GM19438 (cell line): Measurements from ENCODE around the gene PLCXD1.
"Not testable (repeated sequence)": the region's sequence is repeated elsewhere in the genome, so short reads cannot be mapped to it uniquely, and the experiment has no call there.

Experiments
- ATAC-seq: cut with Tn5 transposase; IDR thresholded peaks from one replicate; pipeline ENCODE4 v1.9.1; 2021; ENCODE audit warnings: low read depth; ENCODE audit not compliant: unreplicated experiment

The PLCXD1 gene

DNA sequence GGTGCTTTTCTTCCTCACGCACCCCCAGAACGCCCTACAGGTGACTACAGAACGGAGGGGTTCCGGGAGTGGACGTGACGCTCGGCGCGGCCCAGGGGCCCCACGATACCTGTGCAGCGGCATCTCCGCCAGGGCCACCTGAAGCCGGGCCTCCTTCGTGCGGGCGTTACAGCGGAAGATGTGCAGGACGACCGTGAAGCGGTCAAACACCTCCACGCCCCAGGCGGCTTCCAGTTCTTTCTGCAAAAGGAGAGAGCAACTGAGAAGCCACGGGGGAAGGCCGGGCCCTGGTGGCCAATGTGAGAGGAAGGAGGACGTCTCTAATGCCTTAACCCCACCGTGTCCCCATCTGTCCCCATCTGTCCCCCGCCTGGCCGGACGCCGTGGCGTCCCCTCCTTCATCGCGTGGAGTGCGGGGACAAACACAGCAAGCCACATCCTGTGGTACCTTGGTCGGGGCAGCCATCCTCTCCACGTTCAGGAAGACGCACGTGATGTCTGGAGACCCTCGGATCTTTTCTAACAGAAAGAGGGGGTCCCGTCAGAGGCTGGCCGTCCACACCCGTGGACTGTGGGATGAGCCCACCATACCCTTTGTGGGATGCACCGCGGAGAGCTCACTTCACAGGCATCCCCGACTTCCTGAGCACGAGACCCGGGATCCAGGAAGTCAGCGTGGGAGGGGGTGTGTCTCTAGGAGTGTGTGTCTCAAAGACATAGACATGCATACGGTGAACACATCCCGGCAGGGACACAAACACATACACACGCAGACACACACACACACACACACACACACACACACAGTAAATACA is 33.8 kb downstream of the PLCXD1 start:
- ATAC-seq, result no peak

GRCh38 chrX:316351-317325 is 35.5 kb downstream of the PLCXD1 start:
- no peak for ATAC-seq

DNA sequence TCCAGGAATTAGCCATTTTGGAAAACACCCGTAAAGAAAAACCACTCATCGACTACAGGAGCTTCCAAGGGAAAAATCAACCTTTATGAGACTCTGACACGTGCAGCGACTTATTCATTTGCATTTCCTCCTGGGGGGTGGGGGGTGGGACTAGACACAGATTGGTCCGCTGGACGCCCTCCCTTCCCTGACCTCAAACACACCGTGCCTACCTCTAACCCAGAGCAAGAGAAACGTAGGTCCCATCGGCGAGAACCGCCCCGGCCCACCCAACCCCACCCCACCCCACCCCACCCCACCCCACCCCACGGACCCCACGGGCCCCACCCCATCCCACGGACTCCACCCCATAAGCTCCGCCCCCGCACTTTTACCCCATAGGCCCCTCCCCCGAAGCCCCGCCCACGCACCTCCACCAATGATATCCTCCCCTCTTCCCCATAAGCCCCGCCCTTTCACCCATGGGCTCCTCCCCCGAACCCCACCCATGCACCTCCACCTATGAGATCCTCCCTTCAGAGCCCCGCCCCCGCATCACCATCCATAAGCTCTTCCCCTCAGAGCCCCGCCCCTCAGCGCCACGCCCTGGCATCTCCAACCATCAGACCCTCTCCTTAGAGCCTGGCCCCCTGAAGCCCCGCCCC is 36.4 kb downstream of the PLCXD1 start:
- no peak for ATAC-seq

DNA sequence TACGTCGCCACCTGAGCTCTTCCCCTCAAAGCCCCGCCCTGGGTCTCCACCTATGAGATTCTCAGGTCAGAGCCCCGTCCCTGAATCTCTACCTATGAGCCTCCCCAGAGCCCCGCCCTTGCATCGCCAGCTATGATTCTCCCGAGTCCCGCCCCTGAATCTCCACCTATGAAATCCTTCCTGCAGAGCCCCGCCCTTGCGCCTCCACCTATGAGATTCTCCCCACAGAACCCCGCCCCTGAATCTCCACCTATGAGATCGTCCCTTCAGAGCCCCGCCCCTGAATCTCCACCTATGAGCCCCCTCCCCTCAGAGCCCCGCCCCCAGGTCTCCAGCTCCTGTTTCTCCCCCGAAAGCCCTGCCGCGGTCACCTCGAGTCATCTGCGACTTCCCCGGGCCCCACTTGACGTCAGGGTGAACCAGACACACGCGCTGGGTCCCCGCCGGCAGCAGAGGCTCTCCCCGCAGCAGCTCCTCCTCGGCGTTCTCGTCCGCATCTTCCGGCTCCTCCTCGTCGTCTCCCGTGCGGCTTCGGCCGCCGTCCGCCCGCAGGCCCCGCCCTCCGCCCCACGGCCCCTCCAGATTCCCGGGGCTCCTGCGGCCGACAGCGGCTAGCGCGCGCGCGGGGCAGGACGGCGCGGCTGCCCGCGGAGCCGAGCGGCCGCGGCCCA is 37.0 kb downstream of the PLCXD1 start:
- peak; percentile 59 for ATAC-seq

- ATAC-seq, result peak; percentile 76
Measured at GRCh38 chrX:318739-319578, 37.8 kb downstream of the PLCXD1 start, which contains the start of gene GTPBP6. TSS of gene GTPBP6 (minus strand) at chrX:318796. CDS start at chrX:318787, 9 bp downstream.

- no peak for ATAC-seq
Measured at GRCh38 chrX:319579-320125, 38.5 kb downstream of the PLCXD1 start.

DNA sequence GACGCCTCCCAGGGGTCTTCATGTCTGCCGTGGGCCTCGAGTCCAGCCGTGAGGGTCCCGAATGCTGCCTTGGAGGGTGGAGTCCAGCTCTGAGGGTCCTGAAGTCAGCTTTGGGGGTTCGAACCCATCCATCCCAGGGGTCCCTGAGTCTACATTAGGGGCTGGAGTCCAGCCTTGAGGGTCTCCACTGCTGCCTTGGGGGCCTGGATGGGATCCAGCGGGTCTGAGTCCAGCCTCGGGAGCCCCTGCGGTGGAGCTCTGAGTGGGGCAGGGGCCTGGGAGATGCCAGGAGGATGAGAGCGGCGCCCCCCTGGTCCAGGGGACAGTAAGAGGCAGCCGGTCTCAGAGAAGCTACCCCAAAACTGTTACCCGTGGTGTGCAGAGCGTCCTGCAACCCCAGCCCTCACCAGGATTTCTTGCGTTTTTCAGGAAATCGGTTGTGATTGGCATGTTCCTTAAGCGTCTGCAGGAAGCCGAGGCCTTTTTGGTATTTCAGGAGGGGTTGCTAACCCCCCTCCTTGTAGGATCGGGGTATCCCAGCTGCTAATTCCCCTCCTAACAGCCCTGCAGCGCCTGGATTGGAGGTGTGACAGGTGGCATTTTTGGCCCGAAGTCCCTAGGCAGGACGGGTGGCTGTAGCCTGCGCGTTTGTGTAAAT is 39.1 kb downstream of the PLCXD1 start:
- ATAC-seq, result no peak

DNA sequence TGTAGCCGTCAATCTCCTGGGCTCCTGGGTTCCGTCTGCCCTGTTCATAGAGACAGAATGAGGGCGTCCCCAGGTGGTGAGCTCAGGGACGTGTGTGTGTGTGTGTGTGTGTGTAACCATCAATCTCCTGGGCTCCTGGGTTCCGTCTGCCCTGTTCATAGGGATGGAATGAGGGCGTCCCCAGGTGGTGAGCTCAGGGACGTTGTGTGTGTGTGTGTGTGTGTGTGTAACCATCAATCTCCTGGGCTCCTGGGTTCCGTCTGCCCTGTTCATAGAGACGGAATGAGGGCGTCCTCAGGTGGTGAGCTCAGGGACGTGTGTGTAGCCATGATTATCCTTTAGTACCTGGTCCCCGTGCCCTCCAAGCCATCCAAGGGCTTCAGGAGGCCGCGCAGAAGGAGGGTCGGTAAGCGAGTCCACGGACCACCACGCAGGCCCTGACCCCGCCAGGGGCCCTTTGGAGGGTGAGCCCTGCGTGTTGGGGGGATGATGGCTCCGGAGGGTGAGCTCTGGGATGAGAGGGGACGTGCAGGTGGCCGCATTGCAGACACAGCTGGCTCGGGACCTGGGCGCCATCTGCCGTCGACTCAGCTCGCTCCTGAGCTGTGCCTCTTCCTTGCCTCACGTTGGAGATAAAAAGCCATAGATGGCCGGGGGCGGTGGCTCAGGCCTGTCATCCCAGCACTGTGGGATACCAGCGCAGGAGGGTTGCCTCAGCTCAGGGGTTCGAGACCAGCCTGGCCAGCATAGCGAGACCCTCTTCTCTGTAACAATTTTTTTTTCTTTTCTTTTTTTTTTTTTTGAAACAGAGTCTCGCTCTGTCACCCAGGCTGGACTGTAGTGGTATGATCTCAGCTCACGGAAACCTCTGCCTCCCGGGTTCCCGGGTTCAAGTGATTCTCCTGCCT is 42.8 kb downstream of the PLCXD1 start:
- no peak for ATAC-seq

- ATAC-seq, result not testable (repeated sequence)
Measured at GRCh38 chrX:324664-325063, 43.5 kb downstream of the PLCXD1 start.

DNA sequence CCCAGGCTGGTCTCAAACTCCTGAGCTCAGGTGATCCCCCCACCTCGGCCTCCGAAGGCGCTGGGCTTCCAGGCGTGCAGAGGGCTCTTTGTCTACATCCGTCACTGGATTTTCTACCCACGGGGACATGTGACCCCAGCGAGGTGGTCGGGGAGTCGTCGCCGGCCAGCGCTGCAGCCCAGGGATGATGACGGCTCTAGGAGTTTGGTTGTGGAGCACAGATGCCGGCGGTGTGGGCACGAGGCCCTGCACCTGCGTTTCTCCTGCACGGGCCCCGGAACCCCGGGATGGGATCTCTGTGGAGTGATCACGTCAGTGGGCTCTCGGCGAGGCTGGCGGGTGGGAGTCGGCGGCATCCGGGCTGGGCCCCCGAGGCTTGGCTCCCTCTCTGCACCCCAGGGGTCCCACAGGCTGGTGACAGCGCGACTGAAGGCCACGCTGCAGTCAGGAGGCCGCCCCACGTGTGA is 46.5 kb downstream of the PLCXD1 start:
- no peak for ATAC-seq

DNA sequence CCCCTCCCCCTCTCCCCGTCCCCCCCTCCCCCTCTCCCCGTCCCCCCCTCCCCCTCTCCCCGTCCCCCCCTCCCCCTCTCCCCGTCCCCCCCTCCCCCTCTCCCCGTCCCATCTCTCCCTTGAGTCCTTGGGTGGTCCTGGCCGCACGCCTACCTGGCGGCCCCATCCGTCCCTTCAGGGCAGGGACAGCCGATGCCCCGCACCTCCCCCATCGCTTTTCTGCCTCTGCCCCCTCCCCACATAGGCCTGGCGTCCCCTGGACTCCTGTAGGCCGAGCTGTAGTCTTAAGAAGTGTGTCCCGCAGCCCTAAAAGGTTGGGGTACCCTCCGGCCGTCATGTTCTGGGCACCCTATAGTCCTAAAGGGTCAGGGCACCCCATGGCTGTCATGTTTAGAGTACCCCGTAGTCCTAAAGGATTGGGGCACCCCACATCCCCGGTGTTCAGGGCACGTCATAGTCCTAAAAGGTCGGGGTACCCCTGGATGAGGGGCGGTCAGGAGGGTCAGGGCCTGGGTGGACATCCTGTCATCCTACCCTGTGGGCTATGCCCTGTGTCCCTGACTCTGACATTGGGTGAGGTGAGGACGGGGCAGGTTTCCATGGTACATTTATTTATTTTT is 48.2 kb downstream of the PLCXD1 start:
- no peak for ATAC-seq

DNA sequence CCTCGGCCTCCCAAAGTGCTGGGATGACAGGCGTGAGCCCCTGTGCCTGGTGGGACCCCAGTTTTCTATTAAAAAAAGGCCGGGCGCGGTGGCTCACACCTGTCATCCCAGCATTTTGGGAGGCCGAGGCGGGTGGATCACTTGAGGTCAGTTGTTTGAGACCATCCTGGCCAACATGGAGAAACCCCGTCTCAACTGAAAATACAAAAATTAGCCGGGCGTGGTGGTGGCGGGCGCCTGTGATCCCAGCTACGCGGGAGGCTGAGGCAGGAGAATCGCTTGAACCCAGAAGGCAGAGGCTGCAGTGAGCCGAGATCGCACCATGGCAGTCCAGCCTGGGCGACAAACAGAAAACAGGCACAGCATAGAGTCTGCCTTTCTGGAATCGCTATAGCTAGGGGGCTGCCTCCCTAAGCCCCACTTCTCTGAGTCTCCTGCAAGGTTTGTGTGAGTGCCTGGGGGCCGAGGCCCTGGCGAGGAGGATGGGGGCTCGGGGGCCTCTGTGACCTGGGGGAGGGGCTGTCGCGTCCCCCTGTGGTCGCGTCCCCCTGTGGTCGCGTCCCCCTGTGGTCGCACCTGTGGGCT is 49.1 kb downstream of the PLCXD1 start:
- ATAC-seq, result not testable (repeated sequence)

DNA sequence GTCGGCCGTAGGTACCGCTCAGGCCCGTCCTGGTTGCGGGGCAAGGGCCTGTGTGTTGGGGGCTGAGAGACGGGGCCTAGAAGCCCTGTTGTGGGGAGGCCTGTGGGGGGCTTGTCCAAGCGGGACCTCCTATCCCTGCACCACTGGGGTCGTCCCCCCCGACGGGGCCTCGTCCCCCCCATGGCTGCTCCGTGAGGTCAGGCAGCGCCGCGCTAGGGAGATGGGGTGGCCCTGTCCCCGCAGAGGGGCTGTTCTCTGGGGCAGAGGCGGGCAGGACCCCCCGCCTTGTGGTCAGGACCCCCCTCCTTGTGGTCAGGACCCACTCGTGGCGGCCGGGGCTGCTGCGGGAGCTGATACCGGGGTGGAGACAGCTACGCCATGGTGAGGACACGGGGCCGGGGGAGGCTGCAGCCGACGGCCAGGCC is 49.6 kb downstream of the PLCXD1 start:
- ATAC-seq, result no peak

DNA sequence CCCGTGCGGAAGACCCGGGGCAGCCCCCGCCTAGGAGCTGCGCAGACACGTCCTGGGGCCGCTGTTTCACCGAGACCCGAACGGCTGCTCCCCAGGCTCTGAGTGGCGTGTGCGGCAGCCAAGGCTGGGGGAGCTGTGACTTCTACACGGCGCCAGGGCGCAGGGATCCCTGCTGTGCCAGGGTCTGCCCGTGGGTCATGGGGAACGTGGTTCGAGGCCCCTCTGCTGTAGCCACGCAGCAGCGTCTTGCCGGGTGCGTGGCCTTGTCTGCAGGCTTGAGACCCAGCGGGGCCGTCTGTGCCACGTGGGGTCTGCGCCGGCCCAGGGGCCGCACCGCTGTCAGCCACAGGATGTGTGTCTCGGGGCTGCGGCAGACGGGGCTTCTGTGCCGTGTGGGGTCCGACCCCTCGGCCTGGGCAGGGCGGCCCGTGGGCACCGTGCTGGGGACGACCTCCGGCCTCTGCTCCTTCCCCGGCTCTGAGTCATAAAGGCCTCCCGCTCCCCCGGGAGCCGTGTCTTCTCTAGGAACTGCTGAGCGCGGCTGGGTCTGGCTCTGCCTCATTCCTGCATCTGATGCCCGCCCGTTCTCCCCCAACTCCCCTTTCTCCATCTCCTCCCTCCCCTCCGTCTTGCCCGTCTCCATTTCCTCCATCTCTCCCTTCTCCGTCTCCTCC is 50.1 kb downstream of the PLCXD1 start:
- no peak for ATAC-seq

DNA sequence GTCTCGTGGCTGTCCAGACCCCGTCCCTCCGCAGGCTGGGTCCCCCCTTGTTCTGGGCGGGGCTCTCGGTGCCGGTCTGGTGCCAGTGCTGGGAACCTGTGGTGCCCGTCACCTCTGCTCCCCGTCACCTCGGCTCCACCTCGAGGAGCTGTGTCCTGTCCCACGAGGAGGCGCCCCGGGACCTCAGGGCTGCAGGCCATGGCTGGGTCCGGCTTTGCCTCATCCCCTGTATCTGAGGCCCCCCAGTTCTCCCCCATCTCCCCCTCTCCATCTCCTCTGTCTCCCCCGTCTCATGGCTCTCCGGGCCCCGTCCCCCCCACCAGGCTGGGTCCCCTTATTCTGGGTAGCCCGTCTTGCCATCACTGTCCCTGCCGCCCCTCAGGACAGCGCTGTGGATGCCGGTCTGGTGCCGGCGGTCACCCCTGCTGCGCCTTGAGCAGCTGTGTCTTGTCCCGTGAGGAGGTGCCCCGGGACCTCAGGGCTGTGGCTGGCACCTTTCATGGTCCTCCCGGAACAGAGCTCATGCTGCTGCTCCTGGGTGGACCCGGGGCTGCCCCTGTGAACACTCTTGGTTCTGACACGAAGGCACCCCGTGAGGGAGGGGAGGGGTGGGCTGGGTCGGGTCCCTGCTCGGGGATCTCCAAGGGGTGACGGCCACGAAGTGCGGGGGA is 50.8 kb downstream of the PLCXD1 start:
- ATAC-seq, result no peak

DNA sequence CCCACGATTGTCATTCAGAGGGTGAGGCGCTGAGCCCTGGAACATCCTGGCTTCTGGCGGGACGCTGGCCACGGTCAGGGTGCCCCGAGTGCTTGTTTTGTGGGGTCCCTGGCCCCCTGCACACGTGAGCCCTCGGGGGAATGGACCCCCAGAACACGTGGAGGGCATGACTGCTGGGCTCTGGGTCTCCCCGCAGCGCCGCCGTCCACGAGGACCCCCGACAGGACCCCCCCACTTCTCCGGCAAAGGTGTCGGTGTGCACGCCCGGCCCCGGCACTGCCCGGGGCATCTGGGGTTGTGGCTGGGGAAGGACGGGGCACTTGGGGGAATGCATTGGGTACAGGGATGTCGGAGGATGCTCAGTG is 51.3 kb downstream of the PLCXD1 start:
- ATAC-seq, result no peak
